CD4-positive, alpha-beta T cell treated with Interleukin-4 for 1 hour (primary cell): ENCODE results near the gene NPW.
A peak's percentile ranks its signal among the peaks of the same experiment; 100 is the strongest.

Experiments
- DNase-seq, 2 donors: peaks; one replicate each; pipeline ENCODE4 v3.0.0-alpha.2; 2020 to 2022

Gene NPW

GRCh38 chr16:2037115-2037514, 17.5 kb downstream of the NPW start:
- no peak for DNase-seq

- no peak for DNase-seq
These were observed 18.2 kb downstream of the NPW start for GRCh38 chr16:2037647-2038381.

DNA sequence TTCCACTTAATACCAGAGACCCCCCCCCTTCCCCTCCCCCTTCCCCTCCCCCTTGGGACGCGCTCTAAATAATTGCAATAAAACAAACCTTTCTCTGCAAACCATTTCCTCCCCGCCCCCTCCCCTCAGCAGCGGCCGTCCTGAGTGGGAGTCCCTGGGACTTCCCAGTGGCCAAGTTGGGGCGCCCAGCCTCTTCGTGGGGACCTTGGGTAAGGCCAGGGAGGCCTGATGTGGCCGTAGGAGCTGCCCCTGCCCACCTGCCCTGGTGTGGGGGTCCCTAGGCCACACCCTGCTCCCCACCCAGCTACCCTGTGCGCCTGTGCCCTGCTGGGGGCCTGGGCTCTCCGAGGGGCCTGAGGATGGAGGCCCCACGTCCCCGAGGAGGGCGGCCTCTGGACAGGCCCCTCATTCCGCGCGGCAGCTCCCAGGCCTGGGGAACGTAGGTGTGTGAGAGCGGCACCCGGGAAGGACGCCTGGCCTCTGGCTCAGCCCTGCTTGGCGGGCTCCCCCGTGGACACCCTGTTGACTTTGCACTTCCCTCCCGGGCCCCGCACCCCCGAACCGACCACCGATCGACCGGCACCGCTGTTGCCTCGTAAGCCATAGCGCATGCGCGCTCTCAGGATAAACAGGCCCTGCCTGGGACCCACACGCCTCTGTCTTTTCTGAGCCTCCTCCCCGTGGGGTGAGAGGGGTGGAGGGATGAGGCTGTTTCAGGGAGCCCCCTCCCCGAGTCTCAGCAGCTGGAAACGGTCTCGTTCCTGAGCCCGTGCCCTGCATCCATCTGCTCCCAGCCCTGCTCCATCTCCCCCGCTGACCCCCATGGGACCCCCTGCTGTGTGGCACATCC, 19.0 kb downstream of the NPW start:
- no peak for DNase-seq

DNA sequence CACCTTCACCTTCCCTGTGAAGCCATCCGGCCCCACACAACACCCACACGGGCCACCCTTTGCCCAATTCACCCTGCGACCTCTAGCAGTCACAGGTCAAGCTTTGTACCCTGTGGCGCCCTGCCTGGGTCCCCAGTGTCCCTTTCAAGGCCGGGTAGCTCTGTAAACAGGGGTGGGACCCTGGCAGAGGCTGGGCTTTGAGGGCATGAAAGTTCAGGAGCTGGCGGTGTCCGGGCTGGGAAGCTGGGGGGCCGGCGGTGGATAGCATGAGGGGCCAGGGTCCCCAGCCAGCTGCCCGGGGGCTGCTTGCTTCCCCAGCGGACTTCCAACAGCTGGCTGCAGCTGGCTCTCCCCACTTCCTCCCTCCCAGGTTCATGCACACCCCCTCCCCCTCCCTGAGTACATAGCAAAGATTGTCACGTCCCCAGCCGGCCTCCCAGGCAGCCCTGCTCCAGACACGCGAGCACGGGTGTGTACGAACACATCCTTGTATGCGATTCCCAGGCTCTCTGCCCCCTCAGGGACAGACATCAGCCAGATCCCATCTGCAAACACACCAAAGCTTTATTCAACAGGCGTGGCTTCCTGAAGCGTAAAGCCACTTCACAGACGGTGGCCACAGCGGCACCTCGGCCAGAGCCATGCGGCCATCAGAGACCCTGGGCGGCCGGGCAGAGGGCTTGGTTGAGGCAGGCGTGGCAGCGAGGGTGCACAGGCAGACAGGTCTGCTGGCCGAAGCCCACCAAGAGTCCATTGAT, 19.9 kb downstream of the NPW start:
- DNase-seq, result no peak

DNA sequence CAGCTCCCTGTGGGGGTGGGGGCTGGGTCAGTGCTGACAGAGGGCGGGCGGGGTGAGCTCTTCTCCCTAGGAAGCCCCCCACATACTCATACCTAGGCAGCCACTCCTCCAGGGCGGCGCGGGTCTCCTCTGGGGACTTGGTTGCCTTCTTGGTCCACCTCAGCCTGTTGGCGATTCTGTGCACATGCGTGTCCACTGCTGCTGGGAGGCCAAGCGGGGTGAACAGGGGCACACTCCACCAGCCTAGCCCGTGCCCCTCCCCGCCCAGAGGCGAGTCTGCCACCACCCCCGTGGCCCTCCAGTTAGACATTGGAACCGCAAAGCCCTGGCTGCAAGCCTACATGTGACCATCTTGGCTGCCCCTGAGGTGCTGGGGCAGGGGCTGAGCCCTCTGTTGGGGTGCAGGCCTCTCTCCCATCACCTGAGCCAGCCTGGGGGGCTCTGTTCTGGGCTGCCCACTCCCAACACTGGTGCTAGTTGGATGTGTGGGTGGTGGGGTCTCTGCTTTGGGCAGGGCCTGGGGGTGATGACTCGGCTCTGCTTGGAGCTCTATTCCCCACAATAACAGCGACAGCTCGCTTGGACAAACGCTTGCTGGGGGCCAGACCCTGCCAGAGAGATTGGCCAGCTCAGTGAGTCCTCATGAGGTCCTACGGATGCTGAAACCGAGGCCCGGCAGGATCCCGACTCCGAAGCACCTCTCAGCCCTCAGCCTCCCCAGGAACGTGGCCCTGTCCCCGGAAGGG, 20.6 kb downstream of the NPW start:
- no peak for DNase-seq

- no peak for DNase-seq
These were observed 21.4 kb downstream of the NPW start for GRCh38 chr16:2040787-2041522.

GRCh38 chr16:2042171-2042985, 22.8 kb downstream of the NPW start:
- no peak for DNase-seq

- DNase-seq, result no peak
These were observed 23.5 kb downstream of the NPW start for GRCh38 chr16:2042986-2043666.

- no peak for DNase-seq
These were observed 24.3 kb downstream of the NPW start for GRCh38 chr16:2043667-2044451.

GRCh38 chr16:2044541-2044940, 25.0 kb downstream of the NPW start:
- no peak for DNase-seq

DNA sequence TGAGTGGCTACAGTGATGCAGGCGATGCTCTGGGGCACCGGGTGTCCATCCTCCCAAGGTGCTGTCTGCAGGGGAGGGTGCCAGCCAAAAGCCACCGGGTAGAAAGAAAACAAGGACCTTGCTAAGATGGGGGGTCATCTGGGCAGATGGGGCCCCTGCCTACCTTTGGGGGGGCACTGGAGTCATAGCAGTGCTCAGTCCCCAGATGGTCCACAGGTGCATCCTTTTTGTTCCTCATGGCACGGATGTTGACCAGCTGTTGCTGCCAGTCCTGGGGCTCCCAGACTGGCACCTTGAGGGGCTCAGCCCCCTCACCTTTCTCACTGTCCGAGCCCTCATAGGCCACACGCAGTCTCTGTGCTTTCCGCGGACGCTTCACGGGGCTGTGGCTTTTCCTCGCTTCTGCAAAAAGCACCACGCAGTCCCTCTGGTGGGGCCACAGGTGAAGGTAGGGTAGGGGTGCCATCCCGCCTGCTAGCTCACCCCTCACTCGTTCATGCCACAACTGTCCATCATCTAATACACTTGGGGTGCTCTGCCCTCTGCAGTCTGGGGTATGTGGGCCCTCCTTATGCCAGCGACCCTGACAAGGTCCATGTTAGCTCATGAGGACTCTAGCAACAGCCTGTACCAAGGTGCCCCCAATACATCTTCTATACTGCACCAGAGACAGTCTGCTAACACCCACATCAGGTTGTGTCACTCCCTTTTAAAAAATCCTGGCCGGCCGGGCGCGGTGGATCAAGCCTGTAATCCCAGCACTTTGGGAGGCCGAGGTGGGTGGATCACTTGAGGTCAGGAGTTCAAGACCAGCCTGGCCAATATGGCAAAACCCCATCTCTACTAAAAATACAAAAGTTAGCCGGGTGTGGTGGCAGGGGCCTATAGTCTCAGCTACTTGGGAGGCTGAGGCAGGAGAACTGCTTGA, 26.6 kb downstream of the NPW start:
- no peak for DNase-seq

DNA sequence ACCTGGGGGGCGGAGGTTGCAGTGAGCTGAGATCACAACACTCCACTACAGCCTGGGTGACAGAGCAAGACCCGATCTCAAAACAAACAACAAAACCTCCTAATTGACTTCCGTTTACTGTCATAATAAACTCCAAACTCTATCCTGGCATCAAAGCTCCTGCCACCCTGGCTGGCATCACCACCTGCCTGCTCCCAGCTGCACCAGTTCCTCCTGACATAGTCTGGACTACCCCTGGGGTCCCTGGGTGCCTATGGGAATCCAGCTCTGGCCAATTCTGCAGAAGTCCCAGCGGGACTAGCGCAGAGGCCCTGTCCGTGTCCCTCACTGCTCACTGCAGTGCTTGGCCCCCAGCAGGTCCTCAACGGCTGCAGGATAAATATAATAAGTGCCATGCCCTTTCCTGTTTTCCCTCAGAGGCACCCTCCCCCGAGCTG, 27.3 kb downstream of the NPW start:
- no peak for DNase-seq

DNA sequence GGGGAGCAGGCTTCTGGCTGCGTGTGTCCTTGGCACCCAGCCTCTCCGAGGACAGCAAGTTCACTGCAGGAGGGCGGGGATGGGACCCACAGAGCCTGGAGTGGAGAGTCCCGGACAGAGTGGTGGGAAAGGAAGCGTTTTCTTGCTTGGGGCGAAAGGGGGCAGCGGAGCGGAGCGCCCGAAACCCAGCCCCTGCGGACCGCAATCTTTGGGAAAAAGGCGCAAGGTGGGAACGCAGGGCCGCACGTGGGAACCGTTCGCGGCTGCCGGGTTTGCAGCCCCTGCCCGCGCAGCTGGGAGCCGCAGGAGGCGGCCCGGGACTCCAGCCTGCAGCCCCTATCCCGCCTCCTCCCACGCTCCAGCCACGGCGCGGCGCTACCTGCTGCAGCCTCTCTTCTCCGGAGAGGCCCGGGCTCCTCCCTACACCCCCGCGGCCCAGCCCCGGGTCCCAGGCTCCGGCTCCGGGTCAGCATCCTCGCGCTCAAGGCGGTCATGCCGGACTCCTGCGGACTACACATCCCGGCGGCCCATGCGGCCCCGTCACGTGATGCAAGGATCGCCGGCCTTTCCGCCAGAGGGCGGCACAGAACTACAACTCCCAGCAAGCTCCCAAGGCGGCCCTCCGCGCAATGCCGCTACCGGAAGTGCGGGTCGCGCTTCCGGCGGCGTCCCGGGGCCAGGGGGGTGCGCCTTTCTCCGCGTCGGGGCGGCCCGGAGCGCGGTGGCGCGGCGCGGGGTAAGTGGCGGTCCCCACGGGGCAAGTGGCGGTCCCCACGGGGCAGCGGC, 27.9 kb downstream of the NPW start, which contains the start of the genes NTHL1 and TSC2:
Gene NTHL1 (minus strand): TSS at position 505 of the 786 bp plus-strand sequence. CDS start 11 bp downstream, at position 494.
Gene TSC2 (plus strand): TSS at position 656 of the 786 bp plus-strand sequence. CDS start 631 bp downstream, outside the sequence.
- peak; percentile 93 to 94 for DNase-seq

DNA sequence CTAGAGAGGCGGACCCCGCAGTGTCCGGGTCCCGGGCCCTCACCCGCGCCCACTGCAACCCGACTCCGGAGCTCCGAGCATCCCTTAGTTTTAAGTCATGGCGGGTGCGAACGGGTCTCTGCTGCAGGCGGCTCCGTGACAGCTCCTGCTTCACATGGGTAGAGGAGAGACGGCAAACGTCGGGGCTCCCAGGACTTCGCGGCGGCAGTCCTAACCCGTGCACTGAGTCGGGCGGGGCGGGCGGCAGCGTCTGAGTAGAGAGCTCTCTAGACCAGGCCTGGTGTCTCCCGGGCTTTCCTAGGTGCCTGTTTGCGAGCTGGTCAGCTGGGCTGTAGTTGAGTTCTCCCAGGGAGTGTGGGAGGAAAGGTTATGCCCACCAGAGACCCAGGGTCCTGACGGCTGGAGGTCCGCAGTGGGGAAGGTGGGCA, 28.5 kb downstream of the NPW start:
- no peak for DNase-seq

DNA sequence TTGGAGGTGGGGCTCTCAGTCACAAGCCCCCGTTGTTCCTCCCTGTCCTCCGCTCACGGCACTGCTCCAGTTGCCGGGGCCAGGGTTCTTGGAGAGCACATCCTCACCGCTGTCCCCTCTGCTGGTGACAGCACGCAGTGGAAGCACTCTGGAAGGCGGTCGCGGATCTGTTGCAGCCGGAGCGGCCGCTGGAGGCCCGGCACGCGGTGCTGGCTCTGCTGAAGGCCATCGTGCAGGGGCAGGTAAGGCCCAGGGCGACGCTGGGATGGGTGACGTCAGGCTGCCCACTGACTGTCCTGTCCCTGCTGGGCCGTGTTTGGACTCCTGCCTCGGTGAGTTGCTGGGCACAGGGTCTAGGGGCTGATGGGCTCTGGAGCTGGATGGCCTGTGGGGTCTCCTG, 33.6 kb downstream of the NPW start:
- DNase-seq, result no peak

- no peak for DNase-seq
These were observed 34.3 kb downstream of the NPW start for GRCh38 chr16:2053897-2054296.

GRCh38 chr16:2054543-2055245, 35.1 kb downstream of the NPW start:
- DNase-seq, result no peak
